Ishikawa (cell line): ENCODE results near the gene GPLD1.

Source experiments
- CEBPB ChIP-seq: IDR thresholded peaks from 2 replicates; pipeline ENCODE4 v1.6.1; 2012
- CREB1 ChIP-seq: IDR thresholded peaks from 2 replicates; pipeline ENCODE4 v1.6.1; 2012; ENCODE audit warnings: low read depth
- EGR1 ChIP-seq: IDR thresholded peaks from 2 replicates; pipeline ENCODE4 v1.6.1; 2012
- EP300 ChIP-seq: IDR thresholded peaks from 2 replicates; pipeline ENCODE4 v1.6.1; 2012; ENCODE audit warnings: borderline replicate concordance
- RAD21 ChIP-seq: IDR thresholded peaks from 2 replicates; pipeline ENCODE4 v1.6.1; 2012; ENCODE audit warnings: low read depth
- REST ChIP-seq: IDR thresholded peaks from 2 replicates; pipeline ENCODE4 v1.6.1; 2012; ENCODE audit warnings: low read depth, mild to moderate bottlenecking
- YY1 ChIP-seq: IDR thresholded peaks from 2 replicates; pipeline ENCODE4 v1.6.1; 2012; ENCODE audit warnings: low read depth
- ZBTB7A ChIP-seq: IDR thresholded peaks from 2 replicates; pipeline ENCODE4 v1.6.1; 2012; ENCODE audit warnings: low read depth

GRCh38 chr6:24428615-24429014 is 60.8 kb downstream of the GPLD1 start:
- TF ChIP-seq EP300 (no peak), YY1 (no peak), ZBTB7A (no peak), CREB1 (no peak), EGR1 (no peak), RAD21 (no peak), CEBPB (no peak), REST (no peak)
